ENCODE data around the gene CARMIL1.

CARMIL1 gene

GRCh38 chr6:25456249-25457040 lies 177.3 kb downstream of the CARMIL1 start:
- H3K4me3 ChIP-seq (ENCODE audit: low read depth, low read length), result no peak overlapping the region
- TF ChIP-seq CTCF (IDR thresholded peaks at IDR 0.05; ENCODE audit: low read depth, low read length), result no peak

- H3K4me3 ChIP-seq (ENCODE audit: low read depth, low read length), result no peak overlapping the region
- TF ChIP-seq CTCF (IDR thresholded peaks at IDR 0.05; ENCODE audit: low read depth, low read length), result no peak
These were observed 178.3 kb downstream of the CARMIL1 start for GRCh38 chr6:25457516-25457915.

GRCh38 chr6:25458485-25458884 lies 179.3 kb downstream of the CARMIL1 start:
- H3K4me3 ChIP-seq (ENCODE audit: low read depth, low read length), result no peak overlapping the region
- TF ChIP-seq CTCF (IDR thresholded peaks at IDR 0.05; ENCODE audit: low read depth, low read length), result no peak

- H3K4me3 ChIP-seq (ENCODE audit: low read depth, low read length), result no peak overlapping the region
- TF ChIP-seq CTCF (IDR thresholded peaks at IDR 0.05; ENCODE audit: low read depth, low read length), result no peak
These were observed 183.2 kb downstream of the CARMIL1 start for GRCh38 chr6:25462235-25462897.

- TF ChIP-seq CTCF (IDR thresholded peaks at IDR 0.05; ENCODE audit: low read depth, low read length), result no peak
- H3K4me3 ChIP-seq (ENCODE audit: low read depth, low read length), result no peak overlapping the region
These were observed 184.3 kb downstream of the CARMIL1 start for GRCh38 chr6:25463441-25463840.

GRCh38 chr6:25464225-25464624 lies 185.1 kb downstream of the CARMIL1 start:
- TF ChIP-seq CTCF (IDR thresholded peaks at IDR 0.05; ENCODE audit: low read depth, low read length), result no peak
- no peak overlapping the region for H3K4me3 ChIP-seq (ENCODE audit: low read depth, low read length)

- no peak overlapping the region for H3K4me3 ChIP-seq (ENCODE audit: low read depth, low read length)
- TF ChIP-seq CTCF (IDR thresholded peaks at IDR 0.05; ENCODE audit: low read depth, low read length), result no peak
These were observed 186.8 kb downstream of the CARMIL1 start for GRCh38 chr6:25465941-25466340.

Measured in WI38 (cell line).